ENCODE measurements around the gene MICA. TPM values are rescaled to one million over a fixed set of nuclear protein-coding genes. Genes with fewer than 3 reads are reported as not detected.
"Not testable (repeated sequence)": the region's sequence is repeated elsewhere in the genome, so short reads cannot be mapped to it uniquely, and the experiment has no call there.

MICA gene
- total RNA-seq, 1 donor from 2014 or later, result 9.9 TPM

DNA sequence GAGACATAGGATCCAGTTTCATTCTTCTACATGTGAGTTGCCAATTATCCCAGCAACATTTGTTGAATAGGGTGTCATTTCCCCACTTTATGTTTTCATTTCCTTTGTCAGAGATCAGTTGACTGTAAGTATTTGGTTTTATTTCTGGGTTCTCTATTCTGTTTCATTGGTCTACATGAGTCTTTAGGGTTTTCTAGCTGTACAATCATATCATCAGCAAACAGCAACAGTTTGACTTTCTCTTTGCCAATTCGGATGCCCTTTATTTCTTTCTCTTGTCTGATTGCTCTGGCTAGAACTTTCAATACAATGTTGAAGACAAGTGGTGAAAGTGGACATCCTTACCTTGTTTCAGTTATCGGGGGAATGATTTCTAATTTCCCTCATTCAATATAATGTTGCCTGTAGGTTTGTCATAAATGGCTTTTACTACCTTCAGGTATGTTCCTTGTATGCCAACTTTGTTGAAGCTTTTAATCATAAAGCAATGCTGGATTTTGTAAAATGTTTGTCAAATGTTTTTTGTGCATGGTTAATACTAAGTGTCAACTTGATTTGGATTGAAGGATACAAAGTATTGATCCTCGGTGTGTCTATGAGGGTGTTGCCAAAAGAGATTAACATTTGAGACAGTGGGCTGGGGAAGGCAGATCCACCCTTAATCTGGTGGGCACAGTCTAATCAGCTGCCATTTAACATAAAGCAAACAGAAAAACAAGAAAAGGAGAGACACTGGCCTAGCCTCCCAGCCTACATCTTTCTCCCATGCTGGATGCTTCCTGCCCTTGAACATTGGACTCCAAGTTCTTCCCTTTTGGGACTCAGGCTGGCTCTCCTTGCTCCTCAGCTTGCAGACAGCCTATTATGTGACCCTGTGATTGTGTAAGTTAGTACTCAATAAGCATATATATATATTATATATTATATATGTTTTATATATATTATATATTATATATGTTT lies 23.3 kb downstream of the MICA start:
- TF ChIP-seq CTCF (IDR thresholded peaks at IDR 0.05; ENCODE audit: borderline replicate concordance), result no peak
- H3K27me3 ChIP-seq (ENCODE audit: low read depth), result no peaks in the 10 kb centered on the region
- H3K4me1 ChIP-seq, result no peaks in the 10 kb centered on the region
- no peak overlapping the region for H3K27ac ChIP-seq (replicated peaks)
- intact Hi-C loops (cut with micrococcal nuclease), result no loop called here
- DNase-seq, result no peak
- H3K4me3 ChIP-seq, result no peak overlapping the region
- H3K36me3 ChIP-seq, result no peaks in the 10 kb centered on the region
- H3K9me3 ChIP-seq (replicated peaks), result peaks cover 8% of the 10 kb centered on the region

GRCh38 chr6:31430449-31430848 lies 27.1 kb downstream of the MICA start:
- no peaks in the 10 kb centered on the region for H3K4me1 ChIP-seq
- intact Hi-C loops (cut with micrococcal nuclease), result no loop called here
- no peaks in the 10 kb centered on the region for H3K27me3 ChIP-seq (ENCODE audit: low read depth)
- DNase-seq, result no peak
- no peak overlapping the region for H3K27ac ChIP-seq (replicated peaks)
- H3K4me3 ChIP-seq, result no peak overlapping the region
- H3K36me3 ChIP-seq, result no peaks in the 10 kb centered on the region
- H3K9me3 ChIP-seq (replicated peaks), result peaks cover 8% of the 10 kb centered on the region
- no peak for TF ChIP-seq CTCF (IDR thresholded peaks at IDR 0.05; ENCODE audit: borderline replicate concordance)

DNA sequence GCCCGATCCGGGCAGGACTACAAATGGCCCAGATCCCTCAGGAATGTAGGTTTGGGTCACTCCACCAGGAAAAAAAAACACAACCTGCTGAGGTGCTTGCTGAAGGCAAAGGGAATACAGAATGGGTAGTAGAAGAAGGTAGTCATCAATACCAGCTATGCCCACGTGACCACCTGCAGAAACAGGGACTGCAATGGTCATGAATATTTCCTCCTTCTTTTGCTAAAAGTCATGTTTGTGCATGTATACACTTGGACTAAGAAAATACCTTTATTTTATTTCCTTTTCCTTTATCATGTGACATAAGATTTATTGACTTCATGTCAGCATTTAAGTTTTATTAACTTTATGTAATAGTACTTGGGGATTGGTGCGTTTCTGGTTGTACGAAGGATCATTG lies 31.7 kb downstream of the MICA start:
- H3K27me3 ChIP-seq (ENCODE audit: low read depth); H3K27ac ChIP-seq (replicated peaks); intact Hi-C loops (cut with micrococcal nuclease); H3K4me3 ChIP-seq; H3K36me3 ChIP-seq; DNase-seq; H3K4me1 ChIP-seq: not testable (repeated sequence)
- peaks cover 19% of the 10 kb centered on the region for H3K9me3 ChIP-seq (replicated peaks)

DNA sequence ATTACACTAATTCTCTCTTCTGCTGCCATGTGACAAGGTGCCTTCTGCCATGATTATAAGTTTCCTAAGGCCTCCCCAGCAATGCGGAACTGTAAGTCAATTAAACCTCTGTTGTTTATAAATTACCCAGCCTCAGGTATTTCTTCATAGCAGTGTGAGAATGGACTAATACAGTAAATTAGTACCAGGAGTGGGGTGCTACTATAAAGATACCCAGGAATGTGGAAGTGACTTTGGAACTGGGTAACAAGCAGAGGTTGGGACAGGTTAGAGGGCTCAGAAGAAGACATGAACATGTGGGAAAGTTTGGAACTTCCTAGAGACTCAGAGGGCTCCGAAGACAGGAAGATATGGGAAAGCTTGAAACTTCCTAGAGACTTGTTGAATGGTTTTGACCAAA lies 34.8 kb downstream of the MICA start:
- intact Hi-C loops (cut with micrococcal nuclease), result no loop called here
- Histone ChIP-seq H3K4me3 (no peak overlapping the region), H3K4me1 (peaks cover 8% of the 10 kb centered on the region), H3K9me3 (replicated peaks) (peaks cover 12% of the 10 kb centered on the region), H3K36me3 (no peaks in the 10 kb centered on the region), H3K27me3 (ENCODE audit: low read depth) (peaks cover 17% of the 10 kb centered on the region), H3K27ac (replicated peaks) (no peak overlapping the region)
- DNase-seq, result no peak
- no peak for TF ChIP-seq CTCF (IDR thresholded peaks at IDR 0.05; ENCODE audit: borderline replicate concordance)

- intact Hi-C loops (cut with micrococcal nuclease), result no loop called here
- Histone ChIP-seq H3K4me3 (no peak overlapping the region), H3K4me1 (peaks cover 8% of the 10 kb centered on the region), H3K27me3 (ENCODE audit: low read depth) (peaks cover 17% of the 10 kb centered on the region), H3K27ac (replicated peaks) (no peak overlapping the region), H3K36me3 (no peaks in the 10 kb centered on the region), H3K9me3 (replicated peaks) (peaks cover 12% of the 10 kb centered on the region)
- DNase-seq, result no peak
- no peak for TF ChIP-seq CTCF (IDR thresholded peaks at IDR 0.05; ENCODE audit: borderline replicate concordance)
Observed at GRCh38 chr6:31438677-31439076, 35.3 kb downstream of the MICA start.
